ENCODE measurements around the gene TMEM95.

Gene TMEM95, protein sequence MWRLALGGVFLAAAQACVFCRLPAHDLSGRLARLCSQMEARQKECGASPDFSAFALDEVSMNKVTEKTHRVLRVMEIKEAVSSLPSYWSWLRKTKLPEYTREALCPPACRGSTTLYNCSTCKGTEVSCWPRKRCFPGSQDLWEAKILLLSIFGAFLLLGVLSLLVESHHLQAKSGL

DNA sequence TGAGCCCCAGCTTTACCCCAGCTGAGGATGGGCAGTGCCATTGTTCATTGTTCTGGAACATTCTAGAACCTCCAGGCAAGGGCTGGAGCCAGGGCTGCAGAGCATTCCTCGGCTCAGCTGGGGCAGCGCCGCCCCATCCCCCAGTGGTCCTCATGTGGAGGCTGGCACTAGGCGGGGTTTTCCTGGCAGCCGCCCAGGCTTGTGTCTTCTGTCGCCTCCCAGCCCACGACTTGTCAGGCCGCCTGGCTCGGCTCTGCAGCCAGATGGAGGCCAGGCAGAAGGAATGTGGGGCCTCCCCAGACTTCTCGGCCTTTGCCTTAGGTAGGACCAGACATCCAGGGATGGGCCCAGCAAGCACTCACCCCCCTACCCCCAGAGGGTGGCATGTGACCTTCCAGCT lies at the start of gene TMEM95:
Gene TMEM95 (plus strand): TSS at position 104 of the 400 bp plus-strand sequence. CDS start 49 bp downstream, at position 153.
- DNase-seq = no peak

DNA sequence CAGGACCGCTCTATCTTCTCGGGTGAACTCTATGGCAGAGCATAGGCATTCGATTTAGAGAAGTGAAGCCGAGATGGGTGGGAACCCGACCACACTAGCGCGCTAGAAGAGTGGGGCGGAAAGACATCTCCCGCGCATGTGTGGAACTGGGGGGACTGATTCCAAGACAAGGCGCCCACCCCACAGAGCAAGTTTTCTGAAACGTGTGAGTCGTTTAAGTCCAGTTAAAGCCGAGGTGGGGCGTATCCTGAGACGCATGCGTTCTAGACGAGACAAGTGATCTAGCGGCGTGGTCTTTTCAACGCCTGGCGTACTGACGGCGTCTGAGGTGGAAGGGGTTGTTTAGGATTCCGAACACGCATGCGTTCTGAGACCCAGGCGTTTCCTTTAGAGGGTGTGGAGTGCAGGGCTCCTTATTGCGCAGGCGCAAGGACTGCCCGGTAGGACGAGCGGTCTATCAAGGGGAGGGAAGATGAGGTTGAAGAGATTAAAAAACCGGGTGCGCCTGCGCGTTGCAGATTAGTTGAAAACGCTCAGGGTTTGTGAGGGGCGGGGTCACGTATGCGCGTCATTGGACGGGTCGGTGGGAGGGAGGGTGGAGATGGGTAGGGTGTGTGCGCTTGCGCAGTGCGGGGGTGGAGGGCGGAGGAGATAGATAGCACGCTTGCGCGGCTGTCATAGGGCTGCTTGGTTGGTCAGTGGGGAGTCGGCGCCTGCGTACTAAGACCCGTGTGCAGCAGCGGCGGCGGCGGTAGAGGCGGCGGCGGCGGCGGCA lies 47.9 kb upstream of the TMEM95 start, which contains the start of gene EIF5A:
Gene EIF5A (plus strand): TSS at position 718 of the 775 bp plus-strand sequence. CDS start 2,008 bp downstream, outside the sequence.
- peak; percentile 100 for DNase-seq

DNA sequence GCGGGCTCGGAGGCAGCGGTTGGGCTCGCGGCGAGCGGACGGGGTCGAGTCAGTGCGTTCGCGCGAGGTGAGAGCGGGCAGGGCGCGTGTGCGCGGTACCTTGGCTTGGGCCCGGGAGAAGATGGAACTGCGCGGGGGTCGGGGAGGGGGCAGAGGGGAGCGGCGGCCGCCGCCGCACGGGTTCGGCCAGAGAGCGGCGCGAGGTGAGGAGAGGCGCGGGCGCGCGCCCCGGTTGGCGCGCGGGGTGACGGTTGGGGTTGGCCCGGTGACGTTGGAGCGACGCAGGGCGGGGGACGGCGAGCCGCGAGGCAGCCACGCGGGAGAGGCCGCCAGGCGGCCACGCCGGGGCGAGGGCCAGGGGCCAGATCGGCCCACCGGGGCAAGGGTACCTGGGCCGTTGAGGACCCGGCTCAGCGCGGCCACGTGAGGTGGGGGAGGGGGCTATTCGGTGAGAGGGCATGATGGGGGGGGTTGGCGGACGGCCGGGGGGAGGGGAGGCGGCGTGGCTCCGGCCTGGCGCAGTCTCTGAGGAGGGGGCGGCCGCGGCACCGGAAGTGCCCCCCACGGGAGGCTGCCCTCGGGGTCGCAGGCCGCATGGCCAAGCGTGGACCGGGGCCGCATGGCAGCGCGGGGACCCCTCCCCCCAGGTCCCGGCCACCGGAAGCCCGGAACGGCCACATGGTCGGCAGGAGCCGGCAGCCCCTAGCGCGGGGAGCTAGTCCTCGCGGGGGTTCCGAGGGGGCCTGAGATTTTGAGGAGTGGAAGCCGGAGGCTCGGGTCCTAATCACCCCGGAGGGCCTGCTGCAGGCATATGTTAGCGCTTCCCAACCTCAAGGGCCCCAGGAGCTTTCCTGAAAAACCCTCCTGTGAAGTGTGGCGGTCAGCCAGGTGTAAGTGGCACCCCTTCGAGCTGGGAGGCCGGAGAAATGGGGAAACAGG lies 47.0 kb upstream of the TMEM95 start:
- peak; percentile 80 for DNase-seq

DNA sequence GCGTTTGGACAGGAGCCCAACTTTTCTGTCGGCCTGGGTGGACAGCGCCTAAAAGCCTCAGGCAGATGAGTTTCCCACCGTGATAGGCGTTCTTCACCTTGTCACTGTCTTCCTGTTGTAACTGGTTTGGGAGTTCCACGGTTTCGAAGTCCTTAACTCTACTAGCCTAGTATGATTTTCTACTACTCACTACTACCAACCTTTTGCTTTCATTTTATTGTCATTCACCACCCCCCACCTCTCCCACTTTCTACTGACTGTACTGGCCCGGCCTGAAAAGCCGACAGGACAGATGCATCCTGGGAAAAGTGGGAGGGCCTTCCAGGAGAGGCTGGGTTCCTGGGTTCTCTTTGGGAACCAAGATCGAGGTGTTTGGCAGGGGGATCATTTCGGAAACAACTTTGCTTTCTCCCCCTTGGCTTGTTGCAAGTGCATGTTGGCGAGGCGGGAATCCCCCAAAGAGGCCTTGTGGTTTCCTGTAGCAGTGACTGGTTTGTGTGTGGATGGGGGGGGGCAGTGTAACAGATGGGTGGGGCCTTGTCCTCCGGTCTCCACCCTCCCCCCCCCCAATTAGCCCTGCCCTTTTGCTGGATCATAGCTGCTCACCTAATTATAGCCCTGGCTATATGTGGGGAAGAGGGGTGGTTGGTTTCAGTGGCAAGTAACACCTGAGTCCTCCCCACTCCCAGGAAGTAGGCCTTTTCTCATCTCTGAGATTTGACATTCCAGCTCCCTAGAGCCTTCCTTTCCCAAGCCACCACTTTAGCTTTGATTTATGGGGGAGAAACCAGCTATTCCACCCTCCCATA lies 46.1 kb upstream of the TMEM95 start:
- peak; percentile 93 for DNase-seq

DNA sequence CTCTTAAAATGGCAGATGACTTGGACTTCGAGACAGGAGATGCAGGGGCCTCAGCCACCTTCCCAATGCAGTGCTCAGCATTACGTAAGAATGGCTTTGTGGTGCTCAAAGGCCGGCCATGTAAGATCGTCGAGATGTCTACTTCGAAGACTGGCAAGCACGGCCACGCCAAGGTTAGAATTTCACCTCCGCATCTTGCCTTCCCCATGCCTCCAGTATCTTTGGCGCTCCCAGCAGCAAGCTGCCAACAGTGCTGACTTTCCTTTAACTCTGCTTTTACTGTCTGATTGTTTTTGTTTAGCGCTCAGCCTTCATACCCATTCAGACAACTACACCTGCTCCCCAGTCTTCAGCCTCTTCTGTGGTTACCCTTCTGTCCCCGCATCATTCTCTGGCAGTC lies 45.3 kb upstream of the TMEM95 start:
- no peak for DNase-seq

DNA sequence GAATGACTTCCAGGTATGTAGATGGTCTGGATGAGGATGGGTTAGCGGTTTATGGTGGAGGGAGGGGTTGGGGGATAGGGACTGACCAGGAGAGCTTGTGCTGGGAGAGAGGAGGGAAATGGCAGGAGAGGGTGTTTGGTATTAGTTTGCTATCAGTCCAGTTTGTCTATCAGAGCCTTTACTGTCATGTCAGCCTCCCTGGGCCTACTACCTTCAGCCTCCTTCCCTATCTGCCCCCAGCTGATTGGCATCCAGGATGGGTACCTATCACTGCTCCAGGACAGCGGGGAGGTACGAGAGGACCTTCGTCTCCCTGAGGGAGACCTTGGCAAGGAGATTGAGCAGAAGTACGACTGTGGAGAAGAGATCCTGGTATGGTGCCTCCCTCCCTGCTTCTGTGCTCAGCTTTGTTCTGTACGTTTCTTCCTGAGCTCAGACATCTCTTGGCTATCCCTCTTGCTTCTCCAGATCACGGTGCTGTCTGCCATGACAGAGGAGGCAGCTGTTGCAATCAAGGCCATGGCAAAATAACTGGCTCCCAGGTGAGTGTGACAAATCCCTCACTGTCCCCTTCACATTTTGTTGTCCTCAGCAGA lies 43.7 kb upstream of the TMEM95 start:
- DNase-seq = no peak

DNA sequence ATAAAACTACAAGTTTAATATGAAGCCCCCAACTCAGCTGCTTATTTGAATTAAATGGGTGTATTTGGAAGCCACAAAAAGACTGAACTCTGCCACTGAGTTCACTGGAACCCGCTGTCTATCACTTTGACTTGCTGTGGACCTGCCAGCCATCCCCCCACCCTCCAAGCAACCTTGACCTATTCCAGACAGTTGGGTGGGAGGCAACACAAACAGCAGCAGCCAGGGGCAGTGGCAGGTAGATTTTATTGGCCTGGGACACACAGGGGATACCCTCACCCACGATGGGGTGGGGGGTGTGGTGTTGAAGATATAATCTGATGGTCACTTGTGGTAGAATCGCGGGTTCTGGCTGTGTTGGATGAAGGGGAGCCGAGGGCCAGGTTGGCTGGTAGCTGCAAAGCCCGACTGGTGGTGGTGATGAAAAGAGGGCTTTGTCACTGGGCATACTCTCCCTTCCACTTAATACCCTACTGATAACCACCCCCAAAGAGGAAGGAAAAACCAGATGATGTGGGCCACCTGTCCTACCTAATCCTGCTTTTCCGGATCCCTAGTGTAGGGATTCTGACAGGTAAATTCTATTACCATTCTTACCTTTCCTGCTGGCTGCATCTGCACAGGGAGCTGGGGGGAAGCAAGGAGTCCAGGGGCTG lies 42.4 kb upstream of the TMEM95 start:
- peak; percentile 53 for DNase-seq

DNA sequence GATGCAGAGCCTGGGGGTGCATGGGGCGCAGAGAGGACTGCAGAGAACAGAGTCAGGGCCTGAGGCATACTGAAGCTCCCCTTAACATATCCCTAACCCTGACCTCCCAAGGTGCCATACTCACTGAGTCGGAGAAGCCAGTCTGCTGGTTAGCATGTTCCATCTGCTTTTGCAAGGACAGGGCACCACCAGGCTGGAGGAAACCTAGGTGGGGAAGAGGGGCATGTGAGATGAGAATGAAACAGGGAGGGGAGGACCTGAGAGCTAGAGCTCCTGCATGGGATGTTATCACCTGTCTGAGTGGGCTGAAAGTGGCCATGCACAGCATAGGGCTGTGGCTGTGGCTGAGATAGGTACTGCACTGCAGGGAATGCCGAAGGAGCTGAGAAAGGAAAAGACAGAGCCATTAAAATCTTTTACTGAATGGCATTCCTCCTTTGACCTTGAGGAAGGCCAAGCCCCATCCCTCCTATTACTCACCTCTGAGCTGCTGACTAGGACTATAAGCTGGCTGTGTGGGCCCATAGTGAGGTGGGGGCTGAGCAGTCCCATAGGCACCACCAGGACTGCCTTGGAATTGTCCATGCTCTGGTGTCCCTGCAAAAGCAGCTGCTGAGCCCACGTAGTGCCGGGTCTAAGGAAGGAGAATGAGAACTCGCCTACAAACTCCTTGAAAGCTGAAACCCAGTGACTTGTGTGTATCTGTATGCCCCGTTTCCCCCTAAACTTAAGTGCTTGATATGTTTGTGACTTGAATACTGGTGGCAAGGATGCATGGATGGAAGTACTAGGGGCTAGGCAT lies 41.7 kb upstream of the TMEM95 start:
- DNase-seq = peak; percentile 81

DNA sequence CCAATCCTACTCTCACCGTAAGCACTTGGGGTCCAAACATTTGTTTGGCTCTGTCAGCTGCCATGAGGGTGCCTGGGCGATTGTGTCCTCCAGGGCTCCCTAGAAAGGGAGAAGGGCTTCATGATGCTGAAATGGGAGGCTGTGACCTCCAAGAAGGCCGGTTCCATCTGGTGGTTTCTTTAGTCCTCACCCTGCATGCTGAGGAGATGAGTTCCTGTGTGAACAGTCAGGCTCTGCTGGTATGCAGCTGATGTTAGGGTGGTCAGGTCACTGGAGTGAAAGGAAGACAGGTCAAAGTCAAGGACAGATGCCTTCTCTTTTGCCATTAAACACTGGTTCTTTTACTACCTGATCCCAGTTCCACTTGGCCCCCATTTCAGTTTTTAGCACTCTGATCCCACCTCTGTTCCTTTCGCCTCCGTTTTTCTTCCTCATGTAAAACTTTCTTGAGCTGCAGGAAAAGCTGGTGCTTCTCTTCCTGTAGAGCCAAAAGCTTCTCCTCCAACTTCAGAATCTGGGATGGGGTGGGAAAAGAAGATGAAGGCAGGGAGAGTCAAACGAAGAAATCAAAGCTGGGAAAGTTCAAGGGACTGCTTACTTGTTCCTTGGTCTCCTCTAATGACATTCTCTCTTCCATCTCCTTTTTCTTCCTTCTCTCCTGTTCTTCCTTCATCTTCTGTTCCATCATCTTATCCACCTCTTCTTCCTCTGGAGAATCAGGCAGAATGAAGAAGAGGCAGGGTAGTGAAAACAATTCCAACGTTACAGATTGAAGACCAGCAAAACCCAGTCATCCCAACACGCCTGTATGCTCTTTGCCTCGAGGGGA lies 40.9 kb upstream of the TMEM95 start:
- peak; percentile 57 for DNase-seq

DNA sequence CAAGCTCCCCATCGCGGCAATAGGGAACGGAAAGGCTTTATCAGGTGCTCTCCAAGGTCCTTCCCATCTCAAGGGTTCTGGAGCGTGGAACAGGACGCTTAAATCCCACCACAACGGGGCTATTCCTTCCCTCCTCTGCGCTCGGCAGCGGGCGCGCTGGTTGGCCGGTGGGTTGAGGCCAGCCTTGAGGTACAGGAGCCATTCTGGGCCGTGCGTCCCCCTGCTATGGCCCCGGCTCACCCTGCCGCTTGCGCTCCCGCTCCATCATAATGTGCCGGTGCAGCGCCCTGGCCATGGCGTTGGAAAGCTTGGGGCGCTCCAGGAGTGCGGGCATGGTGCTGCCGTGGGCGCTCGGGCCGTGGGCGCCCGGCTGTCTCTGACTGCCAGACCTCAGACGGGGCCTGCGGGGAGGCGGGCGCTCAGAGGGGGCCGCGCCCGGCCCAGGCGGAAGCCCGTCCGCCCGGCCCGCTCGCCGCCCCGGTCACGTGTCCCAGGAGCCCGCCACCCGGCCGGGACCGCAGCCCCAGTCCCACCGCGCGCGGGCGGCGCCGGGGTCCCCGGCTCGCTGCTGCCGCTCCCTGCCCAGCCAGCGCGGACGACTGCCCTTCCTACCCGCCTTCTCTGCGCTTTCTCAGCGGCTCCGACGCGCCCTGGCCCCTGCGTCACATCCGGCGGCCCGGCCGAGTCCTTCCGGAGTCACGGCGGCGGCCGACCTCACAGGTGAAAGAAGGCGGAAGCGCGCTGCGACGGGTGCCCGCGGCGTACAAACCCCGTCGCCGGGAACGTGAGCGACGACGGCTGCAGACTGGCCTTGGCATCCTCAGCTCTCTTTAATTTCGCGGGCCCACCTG lies 40.0 kb upstream of the TMEM95 start, which contains the start of gene GPS2:
Gene GPS2 (minus strand): TSS at position 642 of the 851 bp plus-strand sequence. CDS start 308 bp downstream, at position 334.
- DNase-seq = peak; percentile 99

DNA sequence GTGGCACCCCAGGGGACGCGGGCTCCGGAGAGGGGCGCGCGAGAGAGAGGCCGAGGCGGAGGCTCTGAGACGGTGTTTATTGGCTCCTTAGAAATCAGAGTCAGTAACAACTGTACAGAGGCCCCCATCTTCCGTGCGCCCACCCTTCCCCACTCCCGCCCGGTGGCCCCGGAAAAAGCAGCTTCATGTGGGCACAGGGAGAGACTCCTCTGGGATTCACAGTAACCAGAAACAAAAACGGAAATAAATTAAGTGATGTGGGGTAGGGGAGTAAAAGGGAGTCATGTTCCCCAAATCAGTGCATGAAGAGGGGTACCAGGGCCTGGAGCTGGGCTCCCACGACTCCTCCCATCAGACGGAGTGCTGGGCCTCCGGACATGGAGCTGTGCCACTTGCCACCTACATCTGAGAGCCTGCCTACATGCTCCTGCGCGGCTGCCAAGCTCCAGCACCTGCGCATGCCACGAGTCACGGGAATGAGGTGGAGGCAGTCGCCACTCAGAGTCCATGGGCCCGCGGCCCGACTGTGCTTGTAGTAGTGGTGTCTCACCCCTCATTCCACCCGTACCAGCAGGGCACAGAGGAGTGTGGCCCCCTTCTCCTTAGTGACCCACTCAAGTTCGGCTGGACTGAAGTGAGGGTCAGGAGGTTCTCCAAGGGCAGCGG lies 39.3 kb upstream of the TMEM95 start:
- peak; percentile 86 for DNase-seq

DNA sequence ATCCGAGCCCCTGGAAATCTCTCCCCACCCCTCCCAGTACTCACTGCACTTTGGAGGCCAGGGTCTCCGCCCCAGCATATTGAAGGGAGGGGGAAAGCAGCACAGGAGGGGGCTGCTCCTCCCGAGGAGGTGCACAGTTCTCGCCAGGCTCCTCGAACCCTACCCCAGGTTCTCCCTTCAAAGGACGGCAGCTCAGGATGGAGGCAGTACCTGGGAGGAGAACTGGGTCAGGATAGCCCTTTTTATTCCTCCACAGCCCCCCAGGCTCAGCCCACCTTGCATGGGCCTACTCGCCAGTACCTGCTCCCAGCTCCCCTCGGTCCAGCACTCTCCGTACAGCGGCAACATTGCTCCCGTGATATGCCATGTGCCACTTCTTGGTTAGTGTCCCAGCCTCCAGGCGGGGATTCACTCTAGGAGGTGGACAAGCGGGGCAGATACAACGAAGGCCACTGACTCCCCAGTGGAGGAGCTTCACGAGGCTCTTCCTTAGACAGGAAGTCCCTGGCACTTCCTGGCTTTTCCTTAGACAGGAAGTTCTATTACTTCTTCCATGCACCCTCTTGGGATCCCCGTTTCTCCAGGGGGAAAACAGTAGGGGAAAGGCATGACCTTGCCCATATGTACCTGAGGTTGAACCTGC lies 37.7 kb upstream of the TMEM95 start:
- DNase-seq = no peak

DNA sequence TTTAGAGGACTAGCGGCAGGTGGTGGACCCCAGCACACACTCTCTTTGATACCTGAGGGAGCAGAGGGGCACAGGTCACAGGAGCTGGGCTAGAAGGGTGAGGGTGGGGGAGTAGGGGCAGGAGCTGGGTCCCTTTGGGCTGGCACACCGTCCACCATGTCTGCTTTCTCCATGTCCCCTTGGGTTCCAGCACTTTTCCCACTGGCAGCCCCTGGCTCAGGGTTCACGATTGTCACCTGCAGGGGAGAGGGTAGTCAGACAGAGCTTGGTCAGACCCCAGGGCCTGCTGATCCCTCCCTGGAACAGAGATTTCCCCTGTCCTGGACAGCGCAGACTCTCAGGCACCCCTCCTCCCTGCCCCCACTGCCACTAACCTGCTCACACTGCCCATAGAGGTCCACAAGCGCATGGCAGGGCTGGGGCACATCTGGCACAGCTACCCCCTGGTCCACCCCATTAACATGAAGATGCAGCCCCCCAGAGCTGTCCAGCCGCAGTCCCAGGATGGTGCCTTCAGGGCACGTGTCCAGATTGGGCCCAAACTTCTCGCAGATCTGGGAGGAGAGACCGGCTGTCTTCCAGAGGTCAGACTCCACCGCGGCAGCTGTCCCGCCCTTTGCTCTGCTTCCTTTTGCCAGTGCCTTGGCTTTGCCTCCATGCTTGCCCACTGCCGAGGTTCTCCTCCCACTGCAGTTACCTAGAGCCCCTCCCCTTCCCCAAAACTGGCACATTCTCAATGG lies 36.7 kb upstream of the TMEM95 start:
- DNase-seq = no peak

DNA sequence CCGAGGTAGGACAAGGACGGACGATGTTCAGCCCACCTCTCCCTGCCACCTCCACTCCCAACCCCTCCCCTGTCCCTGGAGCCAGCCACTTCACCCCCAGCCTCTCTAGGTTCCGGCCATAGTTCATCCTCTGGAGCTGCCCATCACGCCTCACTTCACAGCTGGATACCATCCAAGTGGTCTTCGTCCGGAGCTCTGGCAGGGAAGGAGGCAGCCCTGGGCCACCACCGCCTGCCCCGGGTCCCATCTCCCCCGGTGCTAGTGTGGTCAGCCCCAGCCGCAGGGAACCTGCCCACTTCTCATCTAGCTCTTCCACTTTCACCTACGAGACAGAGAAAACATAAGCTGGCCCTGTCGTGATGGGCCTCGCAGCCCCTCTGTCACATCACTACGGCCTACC lies 33.5 kb upstream of the TMEM95 start:
- DNase-seq = no peak

DNA sequence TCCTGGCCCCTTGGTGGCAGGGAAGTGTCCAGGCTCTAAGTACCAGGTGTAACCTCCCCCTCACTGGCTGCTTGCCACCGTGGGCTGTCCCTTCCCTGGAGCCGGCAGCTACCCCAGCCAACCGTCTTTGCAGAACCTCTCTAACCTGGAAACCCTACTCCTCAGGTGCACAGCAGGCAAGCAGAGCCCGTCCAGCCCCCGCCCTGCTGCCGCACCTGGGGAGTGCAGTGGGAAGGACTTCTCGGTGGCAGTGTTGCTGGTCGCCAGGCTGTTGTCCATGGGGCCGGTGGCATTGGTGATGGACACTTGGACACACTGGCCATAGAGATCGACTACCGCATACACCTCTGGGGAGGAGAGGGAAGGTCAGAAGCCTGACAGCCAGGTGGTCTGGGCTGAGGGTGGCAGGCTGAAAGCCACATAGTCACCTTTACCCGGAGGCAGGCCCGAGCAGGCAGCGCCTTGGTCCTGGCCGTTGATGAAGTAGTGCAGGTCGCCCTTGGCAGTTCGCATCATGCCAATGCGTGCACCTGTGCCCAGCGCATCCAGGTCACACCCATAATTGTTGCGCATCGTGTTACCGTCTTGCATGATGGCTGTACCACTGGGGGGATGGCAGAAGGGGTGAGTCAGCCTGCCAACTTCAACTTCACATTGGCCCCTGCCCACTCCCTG lies 32.3 kb upstream of the TMEM95 start:
- no peak for DNase-seq

All from DMS53 (cell line).